HepG2 (cell line): ENCODE measurements around the gene C1orf35. TPM values are rescaled to one million over a fixed set of nuclear protein-coding genes. Genes with fewer than 3 reads are reported as not detected.

ENCODE experiments used
- ATF7 ChIP-seq, 2 experiments: fragments of 450-650 bp in 1 of 2; sonication (generic) in 1 of 2; formaldehyde crosslinking in 1 of 2; IDR thresholded peaks; 2 replicates each; pipeline versions ENCODE4 v1.4.0 to v1.6.1; 2016 to 2020; ENCODE audit warnings: antibody characterized with exemption in 1 of 2, mild to moderate bottlenecking in 1 of 2, missing genetic modification reagents in 1 of 2
- CBX1 ChIP-seq: IDR thresholded peaks from one replicate; pipeline ENCODE4 v1.6.1; 2016; ENCODE audit warnings: antibody characterized with exemption, low read depth
- HMG20B ChIP-seq: conservative IDR thresholded peaks from 2 replicates; pipeline ENCODE4 v1.6.1; 2016; ENCODE audit warnings: missing genetic modification reagents, missing compliant biosample characterization
- HNF1A ChIP-seq, 2 experiments: sonication (generic) in 1 of 2; formaldehyde crosslinking in 1 of 2; IDR thresholded peaks; 2 replicates each; pipeline versions ENCODE4 v1.4.0 to v1.6.1; 2016 to 2020; ENCODE audit warnings: borderline replicate concordance in 1 of 2, low read depth in 1 of 2, mild to moderate bottlenecking in 1 of 2, missing genetic modification reagents in 1 of 2
- KAT7 ChIP-seq: IDR thresholded peaks from 2 replicates; pipeline ENCODE4 v1.6.1; 2018; ENCODE audit warnings: borderline replicate concordance, missing compliant biosample characterization
- KLF12 ChIP-seq: sonication (generic); formaldehyde crosslinking; IDR thresholded peaks from 2 replicates; pipeline ENCODE4 v1.4.0; 2020; ENCODE audit warnings: missing genetic modification reagents, borderline replicate concordance
- POGZ ChIP-seq: sonication (generic); formaldehyde crosslinking; IDR thresholded peaks from 2 replicates; pipeline ENCODE4 v1.4.0; 2020; ENCODE audit warnings: mild to moderate bottlenecking, missing genetic modification reagents
- PRDM10 ChIP-seq: sonication (generic); formaldehyde crosslinking; IDR thresholded peaks from 2 replicates; pipeline ENCODE4 v1.4.0; 2020; ENCODE audit warnings: low read depth, missing genetic modification reagents
- RBFOX2 ChIP-seq: fragments of 200-400 bp; formaldehyde crosslinking; IDR thresholded peaks from 2 replicates; pipeline ENCODE4 v1.6.1; 2017; ENCODE audit warnings: low read depth, mild to moderate bottlenecking, low read length
- RBM39 ChIP-seq: fragments of 200-400 bp; formaldehyde crosslinking; IDR thresholded peaks from one replicate; pipeline ENCODE4 v1.6.1; 2018; ENCODE audit warnings: antibody characterized with exemption, mild to moderate bottlenecking, low read depth, low read length; ENCODE audit not compliant: poor library complexity, severe bottlenecking
- SMARCC2 ChIP-seq: fragments of 450-650 bp; IDR thresholded peaks from 2 replicates; pipeline ENCODE4 v1.6.1; 2017; ENCODE audit warnings: antibody characterized with exemption, mild to moderate bottlenecking
- SP1 ChIP-seq, 2 experiments: fragments of 450-650 bp in 1 of 2; sonication (generic) in 1 of 2; formaldehyde crosslinking in 1 of 2; IDR thresholded peaks; 2 replicates each; pipeline versions ENCODE4 v1.4.0 to v1.6.1; 2016 to 2020; ENCODE audit warnings: missing genetic modification reagents in 1 of 2
- SP4 ChIP-seq: sonication (generic); formaldehyde crosslinking; IDR thresholded peaks from 2 replicates; pipeline ENCODE4 v1.8.1; 2023; ENCODE audit warnings: mild to moderate bottlenecking, missing genetic modification reagents
- TBX2 ChIP-seq: sonication (generic); formaldehyde crosslinking; IDR thresholded peaks from 2 replicates; pipeline ENCODE4 v1.5.0; 2020; ENCODE audit warnings: missing genetic modification reagents, mild to moderate bottlenecking, borderline replicate concordance
- XRCC5 ChIP-seq: fragments of 200-400 bp; formaldehyde crosslinking; optimal IDR thresholded peaks from 2 replicates; pipeline ENCODE3; 2017; ENCODE audit warnings: mild to moderate bottlenecking, low read length
- ZFP62 ChIP-seq: sonication (generic); formaldehyde crosslinking; IDR thresholded peaks from 2 replicates; pipeline ENCODE4 v1.4.0; 2020; ENCODE audit warnings: missing genetic modification reagents
- ZFY ChIP-seq: sonication (generic); formaldehyde crosslinking; IDR thresholded peaks from 2 replicates; pipeline ENCODE4 v1.4.0; 2020; ENCODE audit warnings: missing genetic modification reagents
- ZNF143 ChIP-seq: sonication (generic); formaldehyde crosslinking; IDR thresholded peaks from 2 replicates; pipeline ENCODE4 v1.4.0; 2020; ENCODE audit warnings: missing genetic modification reagents
- ZNF251 ChIP-seq: sonication (generic); formaldehyde crosslinking; IDR thresholded peaks from 2 replicates; pipeline ENCODE4 v1.9.0; 2021; ENCODE audit warnings: mild to moderate bottlenecking, missing genetic modification reagents
- ZNF772 ChIP-seq: sonication (generic); formaldehyde crosslinking; IDR thresholded peaks from 2 replicates; pipeline ENCODE4 v1.5.0; 2020; ENCODE audit warnings: mild to moderate bottlenecking, missing genetic modification reagents
- ZSCAN22 ChIP-seq: sonication (generic); formaldehyde crosslinking; IDR thresholded peaks from 2 replicates; pipeline ENCODE4 v1.4.0; 2020; ENCODE audit warnings: mild to moderate bottlenecking, missing genetic modification reagents
- polyA plus RNA-seq, 8 experiments: library from polyadenylated mRNA; depleted of rRNA in 3 of 8; stranded (reverse) in 7 of 8; unstranded in 1 of 8; fragments of >200 nt; fragmentation: Illumina TruSeq in 4 of 8; extraction: Trizol in 4 of 8; gene quantifications; 2 replicates each; pipeline versions ENCODE4 v1.2.1 to v1.2.3, GENCODE V29; 2011 to 2016; ENCODE audit warnings: low read depth in 4 of 8, missing spikeins in 1 of 8, mixed read lengths in 1 of 8; ENCODE audit not compliant: insufficient read depth in 1 of 8
- total RNA-seq, 5 experiments: library from RNA; depleted of rRNA; stranded (reverse); fragments of >200 nt; fragmentation: Illumina TruSeq; extraction: Trizol; gene quantifications; 2 replicates each; pipeline ENCODE4 v1.2.3, GENCODE V29; 2016; ENCODE audit warnings: low read depth in 1 of 5
- TF ChIP-seq, protein P1 (sequence below): IDR thresholded peaks from 2 replicates; pipeline ENCODE4 v1.6.1; 2012; ENCODE audit warnings: inconsistent platforms

The C1orf35 gene
- total and polyA plus RNA-seq, 2 of the 13 experiments (the other 11 are each of a cell fraction or from before 2014, with no cell fraction given), result 8.1 to 19.3 TPM

DNA sequence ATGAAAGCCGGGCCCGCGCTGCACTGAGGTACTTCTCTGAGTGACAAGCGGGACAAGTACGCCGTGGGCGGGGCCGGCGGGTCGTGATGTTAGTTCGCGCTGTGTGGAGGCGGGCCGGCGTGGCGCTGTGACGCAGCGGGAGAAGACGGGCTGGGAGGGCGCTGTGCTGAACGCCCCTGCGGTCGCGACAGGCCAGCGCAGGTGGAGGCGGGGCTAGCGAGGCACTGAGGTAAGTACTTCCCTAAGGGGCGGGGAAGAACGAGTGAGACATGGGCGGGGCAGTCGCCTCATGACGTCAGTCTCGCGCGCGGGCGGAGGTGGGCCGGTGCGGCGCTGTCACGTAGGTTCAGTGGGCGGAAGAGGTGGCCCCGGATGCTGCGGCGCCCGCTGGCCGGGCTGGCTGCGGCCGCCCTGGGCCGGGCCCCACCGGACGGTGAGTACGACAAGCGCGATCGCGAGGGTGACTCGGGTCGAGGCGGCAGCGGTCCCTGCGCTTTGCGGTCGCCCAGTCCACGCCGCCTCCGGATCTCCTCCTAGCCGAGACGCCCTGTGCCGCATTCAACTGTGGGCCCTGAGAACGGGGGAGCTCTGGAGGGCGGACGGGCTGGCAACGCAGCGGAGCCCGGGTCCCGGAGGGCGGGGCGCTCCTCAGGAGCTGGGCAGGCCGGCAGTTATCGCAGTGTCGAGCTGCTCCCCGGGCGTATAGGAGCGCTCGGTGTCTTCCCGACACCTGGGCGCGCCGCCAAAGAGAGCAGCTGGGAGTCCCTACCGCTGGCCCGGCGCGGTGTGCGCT is 37.0 kb upstream of the C1orf35 start, which contains the start of gene GUK1 (continued):
- TF ChIP-seq HNF1A (IDR thresholded peaks at IDR 0.05; ENCODE audit: low read depth) (no peak), HNF1A (CRISPR knock-in tag; IDR thresholded peaks at IDR 0.05; ENCODE audit: borderline replicate concordance) (peak; percentile 82; the same call in 1 of the 2 replicates), POGZ (peak; percentile 90), ZSCAN22 (CRISPR knock-in tag) (no peak), KLF12 (CRISPR knock-in tag) (peak; percentile 92), SP1 (IDR thresholded peaks at IDR 0.05) (0 out of 2 replicates have a peak, but pooled peaks have one; percentile 36), SP1 (CRISPR knock-in tag; IDR thresholded peaks at IDR 0.05) (peak; percentile 96), RBFOX2 (peak; percentile 88), KAT7 (CRISPR knock-in tag) (peak; percentile 44; the same call in 1 of the 2 replicates), SMARCC2 (no peak), ZNF251 (CRISPR knock-in tag) (0 out of 2 replicates have a peak, but pooled peaks have one; percentile 6), RBM39 (peak; percentile 27), XRCC5 (peak; percentile 39), ZFY (CRISPR knock-in tag) (peak; percentile 88), ZNF772 (CRISPR knock-in tag) (peak; percentile 93), SP4 (CRISPR knock-in tag) (peak; percentile 98), ATF7 (IDR thresholded peaks at IDR 0.05) (peak; percentile 93), ATF7 (CRISPR knock-in tag; IDR thresholded peaks at IDR 0.05) (peak; percentile 84), TBX2 (CRISPR knock-in tag) (peak; percentile 92), PRDM10 (CRISPR knock-in tag) (0 out of 2 replicates have a peak, but pooled peaks have one; percentile 21), ZFP62 (CRISPR knock-in tag) (no peak), ZNF143 (CRISPR knock-in tag) (no peak; the same call in 1 of the 2 replicates), HMG20B (CRISPR knock-in tag) (no peak), CBX1 (no peak)
- TF ChIP-seq, protein P1, sequence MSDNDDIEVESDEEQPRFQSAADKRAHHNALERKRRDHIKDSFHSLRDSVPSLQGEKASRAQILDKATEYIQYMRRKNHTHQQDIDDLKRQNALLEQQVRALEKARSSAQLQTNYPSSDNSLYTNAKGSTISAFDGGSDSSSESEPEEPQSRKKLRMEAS, result peak; percentile 44
